Inflammatory macrophage treated with lipopolysaccharide for 1 hour (primary cell): Measurements from ENCODE around the gene UGT2B15.
"Not testable (repeated sequence)": the region's sequence is repeated elsewhere in the genome, so short reads cannot be mapped to it uniquely, and the experiment has no call there.

Experiments
- DNase-seq, 2 donors: peaks; one replicate each; pipeline ENCODE4 v3.0.0-alpha.2; 2020 to 2022

The UGT2B15 gene

DNA sequence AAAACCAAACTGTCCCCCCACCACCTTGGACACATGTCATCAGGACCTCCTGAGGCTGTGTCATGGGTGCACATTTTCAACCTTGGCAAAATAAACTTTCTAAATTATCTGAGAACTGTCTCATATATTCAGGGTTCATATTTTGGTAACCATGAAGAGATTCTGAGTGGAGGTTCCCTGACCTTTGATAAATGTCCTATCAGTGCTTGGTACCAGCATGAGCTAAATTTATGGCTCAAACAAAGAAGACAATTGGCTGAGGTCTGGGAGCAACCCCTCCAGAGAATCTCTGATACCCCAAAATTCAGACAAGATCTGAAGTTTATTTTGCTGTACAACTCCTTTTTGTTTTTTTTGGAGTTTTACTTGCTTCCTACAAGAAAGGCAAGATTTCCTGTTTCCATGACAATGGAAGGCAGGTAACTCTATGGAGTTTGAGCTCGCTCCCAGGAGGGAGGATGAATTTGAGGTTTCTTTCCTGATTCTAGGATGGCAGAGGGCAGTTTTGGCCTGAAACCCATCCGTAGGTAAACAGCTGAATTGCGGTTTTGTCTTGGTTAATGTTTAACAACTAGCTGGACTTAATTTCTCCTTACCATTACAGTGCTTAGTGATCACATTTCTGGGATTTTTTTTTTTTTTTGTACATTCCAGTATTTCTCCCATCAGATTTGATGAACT lies 14.5 kb downstream of the UGT2B15 start:
- no peak for DNase-seq

DNA sequence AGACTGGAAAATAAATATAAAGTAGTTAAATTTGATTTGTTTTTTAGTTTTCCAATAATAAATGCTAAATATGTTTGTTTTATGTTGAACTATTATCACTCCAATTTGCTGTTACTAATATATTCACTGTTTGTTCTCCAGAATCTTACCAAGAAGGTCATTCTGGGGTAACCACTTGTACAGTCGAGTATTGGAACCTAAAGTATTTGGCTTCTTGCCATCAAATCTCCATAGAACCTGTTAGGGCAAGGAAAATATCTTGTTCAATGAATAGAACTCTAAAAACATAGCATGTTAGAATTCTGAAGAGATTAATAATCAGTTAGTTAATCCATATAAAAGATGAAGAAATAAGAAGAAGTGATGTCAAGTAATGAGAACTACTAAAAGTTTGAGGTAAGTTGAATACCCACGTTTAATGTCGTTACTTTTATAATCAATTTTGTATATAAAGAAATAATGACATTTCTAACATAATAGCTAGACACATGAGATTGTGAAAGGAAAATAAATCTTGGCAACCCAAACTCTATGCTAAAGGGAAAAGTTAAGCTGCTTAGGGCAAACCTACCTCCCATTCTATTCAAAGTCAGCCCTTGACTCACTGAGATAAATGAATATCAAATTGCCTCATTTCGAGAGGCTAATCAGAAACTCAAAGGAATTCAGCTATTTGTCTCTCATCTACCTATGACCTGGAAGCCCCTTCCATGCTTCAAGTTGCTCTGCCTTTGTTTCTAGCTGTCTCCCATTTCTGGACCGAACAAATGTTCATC lies 15.3 kb downstream of the UGT2B15 start:
- DNase-seq: no peak

DNA sequence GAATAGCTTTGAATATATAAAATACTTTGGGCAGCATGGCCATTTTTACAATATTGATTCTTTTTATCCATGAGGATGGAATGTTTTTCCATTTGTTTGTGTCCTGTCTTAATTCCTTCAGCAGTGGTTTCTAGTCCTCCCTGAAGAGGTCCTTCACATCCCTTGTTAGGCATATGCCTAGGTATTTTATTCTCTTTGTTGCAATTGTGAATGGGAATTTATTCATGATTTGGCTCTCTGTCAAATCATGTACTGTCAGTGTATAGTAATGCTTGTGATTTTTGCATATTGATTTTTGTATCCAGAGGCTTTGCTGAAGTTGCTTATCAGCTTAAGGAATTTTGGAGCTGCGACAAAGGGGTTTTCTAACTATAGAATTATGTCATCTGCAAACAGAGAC lies 18.5 kb downstream of the UGT2B15 start:
- no peak for DNase-seq

DNA sequence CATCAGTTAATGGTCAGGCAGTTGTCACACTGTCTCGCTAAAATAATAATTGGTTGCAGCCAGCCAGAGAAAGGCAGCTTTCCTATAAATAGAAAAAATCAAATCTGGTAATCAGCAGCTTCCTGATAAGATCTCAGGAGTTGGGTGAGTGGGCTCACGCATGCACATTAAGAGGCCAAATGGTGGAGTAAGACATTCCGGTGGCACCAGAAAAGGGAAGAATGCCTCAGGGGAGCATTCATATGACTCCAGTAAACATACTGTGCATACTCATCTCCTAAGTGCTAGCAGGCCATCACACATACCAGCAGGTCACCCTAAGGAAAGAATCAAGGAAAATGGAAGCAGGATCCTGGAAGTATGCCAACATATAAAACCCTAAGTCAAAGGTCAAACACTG lies 40.1 kb downstream of the UGT2B15 start:
- DNase-seq: no peak

DNA sequence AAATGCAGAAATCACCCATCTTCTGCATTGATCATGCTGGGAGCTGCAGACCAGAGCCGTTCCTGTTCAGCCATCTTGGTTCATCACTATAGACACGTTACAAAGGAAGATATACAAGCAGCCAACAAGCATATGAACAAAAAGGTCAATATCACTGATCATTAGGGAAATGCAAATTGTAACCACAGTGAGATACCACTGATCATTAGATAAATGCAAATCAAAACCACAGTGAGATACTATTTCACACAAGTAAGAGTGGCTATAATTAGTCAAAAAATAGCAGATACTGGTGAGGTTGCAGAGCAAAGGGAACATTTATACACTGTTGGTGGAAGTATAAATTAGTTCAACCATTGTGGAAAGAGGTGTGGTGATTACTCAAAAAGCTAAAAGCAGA lies 47.7 kb downstream of the UGT2B15 start:
- DNase-seq: not testable (repeated sequence)

DNA sequence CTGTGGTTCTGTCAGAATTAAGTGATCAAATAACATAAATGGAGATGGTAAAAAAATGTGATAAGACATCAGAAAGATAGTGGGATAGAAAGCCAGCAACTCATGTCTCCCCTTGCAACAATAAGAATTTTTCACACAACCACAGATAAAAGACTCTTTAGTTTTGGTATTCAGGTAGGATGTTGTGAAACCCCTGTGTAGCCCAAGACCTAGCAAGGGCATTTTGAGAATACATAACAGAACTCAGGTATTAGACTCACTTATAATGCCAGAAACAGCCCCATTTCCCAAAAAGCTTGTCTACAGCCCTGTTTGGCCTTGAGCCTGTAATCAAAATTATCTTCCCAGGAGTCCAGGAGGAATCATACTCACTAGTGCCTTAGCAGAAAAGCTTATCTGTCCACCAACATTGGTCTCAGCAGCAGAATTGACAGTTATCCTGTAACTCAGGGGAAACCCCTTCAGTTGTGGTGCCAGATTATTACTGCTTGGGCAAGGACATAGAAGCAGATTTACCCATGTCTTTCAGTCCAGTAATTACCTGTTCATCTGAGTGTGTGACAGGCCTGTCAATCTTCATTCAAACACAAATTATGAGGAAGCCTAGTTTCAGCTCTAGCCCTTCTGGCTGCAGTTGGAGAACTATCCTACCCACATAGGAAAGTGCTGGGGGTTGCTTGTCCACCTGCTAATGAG lies 53.3 kb downstream of the UGT2B15 start:
- DNase-seq: no peak

DNA sequence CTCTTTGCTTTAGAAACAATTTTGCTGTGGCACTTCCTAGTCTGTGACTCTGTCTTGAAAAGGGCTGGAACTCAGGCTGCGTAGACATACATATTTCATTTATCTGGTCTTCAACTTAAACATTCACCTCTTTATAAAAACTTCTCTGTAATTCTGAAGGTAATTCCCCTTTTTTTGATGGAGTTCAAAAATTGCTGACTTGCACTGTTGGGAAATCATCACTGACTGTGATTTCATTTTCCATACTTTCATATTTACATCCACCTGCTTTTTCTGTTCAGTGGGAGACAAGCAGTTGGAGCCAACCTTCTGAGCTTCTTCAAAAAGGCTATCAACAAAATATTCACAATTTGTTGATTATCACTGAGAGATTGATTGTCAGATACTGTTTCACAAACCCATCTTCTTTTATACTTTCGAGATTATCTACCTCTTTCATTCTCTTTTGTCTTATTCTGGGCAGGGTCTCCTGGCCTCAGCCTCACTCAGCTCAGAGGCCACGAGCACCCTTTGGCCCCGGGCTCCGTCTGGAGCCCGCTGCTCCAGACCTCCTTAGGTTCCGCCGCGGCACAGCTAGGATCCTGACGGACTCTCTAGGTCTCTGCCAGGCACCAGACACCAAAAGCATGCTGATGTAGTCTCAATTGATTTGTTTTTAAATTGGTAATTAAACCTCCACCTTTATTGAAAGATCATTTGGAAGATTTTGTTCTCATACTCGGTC lies 54.6 kb downstream of the UGT2B15 start:
- no peak for DNase-seq

DNA sequence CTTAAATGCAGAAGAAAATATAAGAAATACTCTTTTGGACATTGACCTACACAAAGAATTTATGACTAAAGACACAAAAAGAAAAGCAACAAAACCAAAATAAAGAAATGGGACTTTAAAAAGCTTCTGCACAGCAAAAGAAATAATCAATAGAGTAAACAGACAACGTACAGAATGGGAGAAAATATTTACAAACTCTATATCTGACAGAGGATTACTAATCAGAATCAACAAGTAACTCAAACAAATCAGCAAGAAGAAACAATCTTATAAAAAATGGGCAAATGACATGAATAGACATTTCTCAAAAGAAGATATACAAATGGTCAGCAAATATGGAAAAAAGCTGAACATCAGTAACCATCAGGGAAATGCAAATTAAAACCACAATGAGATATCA lies 56.7 kb downstream of the UGT2B15 start:
- no peak for DNase-seq

DNA sequence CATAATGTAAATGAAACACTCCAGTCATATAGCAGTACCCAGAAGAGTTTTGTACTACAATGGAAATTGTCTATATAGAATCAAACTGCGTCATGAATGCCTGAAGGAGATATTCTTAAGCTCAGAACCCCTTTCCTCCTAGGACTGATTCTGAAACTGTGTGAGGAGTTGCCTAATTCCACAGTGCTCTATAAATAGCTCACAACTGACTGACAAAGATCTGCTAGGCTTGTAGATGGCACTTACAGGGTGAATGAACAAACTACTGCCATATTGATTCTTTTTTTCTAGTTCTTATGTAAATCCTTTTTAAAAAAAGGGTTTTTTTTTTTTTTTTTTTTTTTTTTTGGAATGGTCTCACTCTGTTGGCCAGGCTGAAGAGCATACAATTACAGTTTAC lies 64.2 kb downstream of the UGT2B15 start:
- DNase-seq: no peak

DNA sequence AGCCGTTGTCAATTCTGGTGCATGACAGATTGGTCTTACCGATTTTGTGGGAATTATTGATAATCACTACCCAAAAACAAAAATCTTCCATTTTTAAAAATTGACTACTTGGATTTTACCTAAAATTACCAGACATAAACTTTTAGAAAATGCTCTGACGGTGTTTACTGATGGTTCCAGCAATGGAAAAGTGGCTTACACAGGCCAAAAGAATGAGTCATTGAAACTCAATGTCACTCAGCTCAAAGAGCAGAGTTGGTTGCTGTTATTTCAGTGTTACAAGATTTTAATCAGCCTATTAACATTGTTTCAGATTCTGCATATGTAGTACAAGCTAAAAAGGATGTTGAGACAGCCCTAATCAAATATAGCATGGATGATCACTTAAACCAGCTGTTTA lies 71.3 kb downstream of the UGT2B15 start:
- no peak for DNase-seq

DNA sequence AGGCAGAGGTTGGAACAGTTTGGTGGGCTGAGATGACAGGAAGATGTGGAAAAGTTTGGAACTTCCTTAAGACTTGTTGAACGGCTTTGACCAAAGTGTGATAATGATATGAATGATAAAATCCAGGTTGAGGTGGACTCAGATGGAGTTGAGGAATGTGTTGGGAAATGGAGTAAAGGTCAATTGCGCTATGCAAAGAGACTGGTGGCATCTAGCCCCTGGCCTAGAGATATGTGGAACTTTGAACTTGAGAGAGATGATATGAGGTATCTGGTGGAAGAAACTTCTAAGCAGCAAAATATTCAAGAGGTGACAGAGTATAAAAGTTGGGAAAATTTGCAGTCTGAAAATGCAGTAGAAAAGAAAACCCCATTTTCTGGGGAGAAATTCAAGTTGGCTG lies 73.0 kb downstream of the UGT2B15 start:
- DNase-seq: no peak
